HG03378 (cell line): Measurements from ENCODE around the gene CPN1.

ENCODE experiments used
- ATAC-seq: cut with Tn5 transposase; IDR thresholded peaks from one replicate; pipeline ENCODE4 v1.9.1; 2021; ENCODE audit warnings: mild to moderate bottlenecking, moderate library complexity; ENCODE audit not compliant: unreplicated experiment

The CPN1 gene

GRCh38 chr10:99999319-100000108, 82.2 kb downstream of the CPN1 start:
- no peak for ATAC-seq

- no peak for ATAC-seq
Measured at GRCh38 chr10:99998889-99999288, 82.8 kb downstream of the CPN1 start.

- ATAC-seq: no peak
Measured at GRCh38 chr10:99996671-99997648, 84.7 kb downstream of the CPN1 start.

GRCh38 chr10:99995713-99996112, 86.0 kb downstream of the CPN1 start:
- ATAC-seq: no peak

- ATAC-seq: no peak
Measured at GRCh38 chr10:99995269-99995668, 86.4 kb downstream of the CPN1 start.

GRCh38 chr10:99994801-99995200, 86.9 kb downstream of the CPN1 start:
- no peak for ATAC-seq

GRCh38 chr10:99993701-99994689, 87.7 kb downstream of the CPN1 start:
- no peak for ATAC-seq
